Sigmoid colon (tissue), 7 donors: ENCODE results near the gene HMCN1. TPM values are rescaled to one million over a fixed set of nuclear protein-coding genes. Genes with fewer than 3 reads are reported as not detected.

Source experiments
- DNase-seq: peaks from one replicate; pipeline ENCODE4 v3.0.0-alpha.2; 2019
- H3K27ac ChIP-seq, 4 donors: fragments of 200-600 bp; sonication (generic); one replicate each; pipeline ENCODE4 v1.5.1; 2016 to 2019; ENCODE audit warnings: mild to moderate bottlenecking in 1 of 4
- H3K27me3 ChIP-seq, 3 donors: fragments of 200-600 bp; sonication (generic); one replicate each; pipeline ENCODE4 v1.5.1; 2019; ENCODE audit warnings: mild to moderate bottlenecking in 1 of 3
- H3K36me3 ChIP-seq, 4 donors: fragments of 200-600 bp; sonication (generic); one replicate each; pipeline ENCODE4 v1.5.1; 2016 to 2019
- H3K4me1 ChIP-seq, 4 donors: fragments of 200-600 bp; sonication (generic); one replicate each; pipeline ENCODE4 v1.5.1; 2017 to 2019
- H3K4me3 ChIP-seq, 4 donors: fragments of 200-600 bp; sonication (generic); one replicate each; pipeline ENCODE4 v1.5.1; 2017 to 2019; ENCODE audit warnings: mild to moderate bottlenecking in 2 of 4, moderate library complexity in 1 of 4
- H3K9me3 ChIP-seq, 4 donors: fragments of 200-600 bp in 3 of 4; sonication (generic) in 3 of 4; one replicate each; pipeline versions ENCODE4 v1.5.1 to v1.6.1; 2013 to 2019
- EP300 ChIP-seq, 4 donors: sonication (generic); formaldehyde crosslinking; IDR thresholded peaks; one replicate each; pipeline ENCODE4 v1.6.1; 2017; ENCODE audit warnings: antibody characterized with exemption in 4 of 4
- POLR2A ChIP-seq, 2 donors: fragments of 450-650 bp; IDR thresholded peaks; one replicate each; pipeline ENCODE4 v1.6.1; 2016; ENCODE audit warnings: antibody characterized with exemption in 2 of 2, mild to moderate bottlenecking in 2 of 2, moderate library complexity in 2 of 2
- POLR2AphosphoS5 ChIP-seq, 4 donors: sonication (generic); formaldehyde crosslinking; IDR thresholded peaks; one replicate each; pipeline ENCODE4 v1.6.1; 2017; ENCODE audit warnings: antibody characterized with exemption in 4 of 4
- WGBS, 2 donors: extraction: QIAGEN DNeasy Blood & Tissue Kit; methylation state at CpG; one replicate each; pipeline ENCODE4 v1.1.7; 2013; 5-methylcytosine and 5-hydroxymethylcytosine counted together
- intact Hi-C: fragments of 100-400 bp; cut with DNase I; formaldehyde crosslinking; loops from one replicate; pipeline ENCODE4 v1.15.1; 2023
- polyA plus RNA-seq, 3 donors: library from polyadenylated mRNA; stranded (reverse); fragments of 200-250 nt; gene quantifications; one replicate each; pipeline ENCODE4 v1.2.3, GENCODE V29; 2013
- total RNA-seq, 4 donors: library from RNA; depleted of rRNA; stranded (reverse); fragments of >200 nt; gene quantifications; one replicate each; pipeline ENCODE4 v1.1.0, GENCODE V29; 2016
- TF ChIP-seq, protein P1 (sequence below), 4 experiments: fragments of 450-650 bp in 3 of 4; fragments of 200-600 bp in 1 of 4; IDR thresholded peaks; one replicate each; pipeline ENCODE4 v1.5.1; 2016 to 2019; ENCODE audit warnings: antibody characterized with exemption in 4 of 4, mild to moderate bottlenecking in 3 of 4, moderate library complexity in 2 of 4
- donor health status: healthy with polysubstance abuse.
- donor health status: Bipolar disorder and iron deficiency.
- donor health status: healthy.

The HMCN1 gene
- total and polyA plus RNA-seq, 7 donors: under 0.01 to 22.7 (median 6.7) TPM

DNA sequence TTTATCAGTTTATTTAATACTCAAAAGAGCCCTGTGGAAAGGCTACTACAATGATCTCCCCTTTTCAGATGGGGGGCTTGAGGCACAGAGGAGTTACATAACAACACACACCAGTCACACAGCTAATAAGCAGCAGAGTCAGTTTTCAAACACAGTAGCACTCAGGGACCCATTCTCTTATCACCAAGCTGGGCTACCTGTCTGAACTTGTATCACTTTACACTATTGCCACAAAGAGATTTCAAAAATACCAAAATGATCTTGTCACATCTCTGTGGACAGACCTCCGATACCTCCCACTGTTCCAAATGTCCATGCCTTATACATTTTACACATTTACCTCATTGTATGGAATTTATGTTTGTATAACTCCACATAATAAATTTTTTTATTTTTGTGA lies 506.2 kb downstream of the HMCN1 start:
- TF ChIP-seq POLR2A (IDR thresholded peaks at IDR 0.05) (no peak), POLR2AphosphoS5 (IDR thresholded peaks at IDR 0.05) (no peak), EP300 (IDR thresholded peaks at IDR 0.05) (no peak)
- TF ChIP-seq, protein P1, sequence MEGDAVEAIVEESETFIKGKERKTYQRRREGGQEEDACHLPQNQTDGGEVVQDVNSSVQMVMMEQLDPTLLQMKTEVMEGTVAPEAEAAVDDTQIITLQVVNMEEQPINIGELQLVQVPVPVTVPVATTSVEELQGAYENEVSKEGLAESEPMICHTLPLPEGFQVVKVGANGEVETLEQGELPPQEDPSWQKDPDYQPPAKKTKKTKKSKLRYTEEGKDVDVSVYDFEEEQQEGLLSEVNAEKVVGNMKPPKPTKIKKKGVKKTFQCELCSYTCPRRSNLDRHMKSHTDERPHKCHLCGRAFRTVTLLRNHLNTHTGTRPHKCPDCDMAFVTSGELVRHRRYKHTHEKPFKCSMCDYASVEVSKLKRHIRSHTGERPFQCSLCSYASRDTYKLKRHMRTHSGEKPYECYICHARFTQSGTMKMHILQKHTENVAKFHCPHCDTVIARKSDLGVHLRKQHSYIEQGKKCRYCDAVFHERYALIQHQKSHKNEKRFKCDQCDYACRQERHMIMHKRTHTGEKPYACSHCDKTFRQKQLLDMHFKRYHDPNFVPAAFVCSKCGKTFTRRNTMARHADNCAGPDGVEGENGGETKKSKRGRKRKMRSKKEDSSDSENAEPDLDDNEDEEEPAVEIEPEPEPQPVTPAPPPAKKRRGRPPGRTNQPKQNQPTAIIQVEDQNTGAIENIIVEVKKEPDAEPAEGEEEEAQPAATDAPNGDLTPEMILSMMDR (IDR thresholded peaks at IDR 0.05): no peak
- Histone ChIP-seq H3K27me3 (no peaks in the 10 kb centered on the region), H3K4me3 (no peak overlapping the region), H3K9me3 (no peaks in the 10 kb centered on the region), H3K4me1 (no peaks in the 10 kb centered on the region), H3K36me3 (no peaks in the 10 kb centered on the region), H3K27ac (no peak overlapping the region)
- DNase-seq: no peak
- 95 to 96% methylated on average over 1 of the region's 1 CpG for WGBS, 2 donors
- intact Hi-C loops: no loop called here
